HEK293 (cell line): ENCODE data around the gene C9orf40.

Source experiments
- GLIS1 ChIP-seq: fragments of 450-650 bp; formaldehyde crosslinking; IDR thresholded peaks from 2 replicates; pipeline ENCODE4 v1.5.1; 2016; ENCODE audit warnings: missing biosample characterization, missing genetic modification characterization
- IKZF3 ChIP-seq: fragments of 450-650 bp; IDR thresholded peaks from 2 replicates; pipeline ENCODE4 v1.5.0; 2018; ENCODE audit warnings: missing biosample characterization, mild to moderate bottlenecking, missing genetic modification characterization, moderate library complexity
- KLF1 ChIP-seq: fragments of 450-650 bp; formaldehyde crosslinking; IDR thresholded peaks from 2 replicates; pipeline ENCODE4 v1.5.1; 2016; ENCODE audit warnings: missing biosample characterization, missing genetic modification characterization
- KLF7 ChIP-seq: fragments of 450-650 bp; formaldehyde crosslinking; IDR thresholded peaks from 2 replicates; pipeline ENCODE4 v1.5.1; 2016; ENCODE audit warnings: missing biosample characterization, missing genetic modification characterization, borderline replicate concordance
- OSR2 ChIP-seq: fragments of 450-650 bp; formaldehyde crosslinking; IDR thresholded peaks from 2 replicates; pipeline ENCODE4 v1.5.1; 2016; ENCODE audit warnings: missing biosample characterization, missing genetic modification characterization
- SALL2 ChIP-seq: fragments of 450-650 bp; formaldehyde crosslinking; IDR thresholded peaks from 2 replicates; pipeline ENCODE4 v1.5.0; 2017; ENCODE audit warnings: missing biosample characterization, mild to moderate bottlenecking, missing genetic modification characterization, borderline replicate concordance
- ZBTB10 ChIP-seq: fragments of 450-650 bp; formaldehyde crosslinking; IDR thresholded peaks from 2 replicates; pipeline ENCODE4 v1.5.1; 2016; ENCODE audit warnings: missing biosample characterization, missing genetic modification characterization
- ZBTB20 ChIP-seq: fragments of 450-650 bp; formaldehyde crosslinking; IDR thresholded peaks from 2 replicates; pipeline ENCODE4 v1.5.1; 2016; ENCODE audit warnings: missing biosample characterization, missing genetic modification characterization
- ZBTB8A ChIP-seq: fragments of 450-650 bp; formaldehyde crosslinking; IDR thresholded peaks from 2 replicates; pipeline ENCODE4 v1.5.1; 2016; ENCODE audit warnings: missing biosample characterization, missing genetic modification characterization
- ZFP69B ChIP-seq: fragments of 450-650 bp; formaldehyde crosslinking; IDR thresholded peaks from 2 replicates; pipeline ENCODE4 v1.5.1; 2016; ENCODE audit warnings: missing biosample characterization, missing genetic modification characterization
- ZNF16 ChIP-seq: fragments of 450-650 bp; formaldehyde crosslinking; IDR thresholded peaks from 2 replicates; pipeline ENCODE4 v1.5.1; 2016; ENCODE audit warnings: low read depth, missing biosample characterization, missing genetic modification characterization
- ZNF335 ChIP-seq: fragments of 450-650 bp; formaldehyde crosslinking; conservative IDR thresholded peaks from 2 replicates; pipeline ENCODE4 v1.5.1; 2016; ENCODE audit warnings: missing biosample characterization, missing genetic modification characterization
- ZNF341 ChIP-seq: fragments of 450-650 bp; formaldehyde crosslinking; IDR thresholded peaks from 2 replicates; pipeline ENCODE4; 2016; ENCODE audit warnings: low read depth, missing biosample characterization, missing genetic modification characterization
- ZNF398 ChIP-seq: fragments of 450-650 bp; formaldehyde crosslinking; IDR thresholded peaks from 2 replicates; pipeline ENCODE4 v1.5.1; 2017; ENCODE audit warnings: missing biosample characterization, missing genetic modification characterization
- ZNF501 ChIP-seq: fragments of 450-650 bp; formaldehyde crosslinking; IDR thresholded peaks from 2 replicates; pipeline ENCODE4 v1.5.1; 2016; ENCODE audit warnings: missing biosample characterization, missing genetic modification characterization
- ZNF521 ChIP-seq: fragments of 450-650 bp; formaldehyde crosslinking; IDR thresholded peaks from 2 replicates; pipeline ENCODE4 v1.5.1; 2017; ENCODE audit warnings: missing biosample characterization, mild to moderate bottlenecking, missing genetic modification characterization
- ZNF560 ChIP-seq: fragments of 450-650 bp; formaldehyde crosslinking; IDR thresholded peaks from 2 replicates; pipeline ENCODE4 v1.5.1; 2017; ENCODE audit warnings: missing biosample characterization, missing genetic modification characterization, borderline replicate concordance
- ZNF629 ChIP-seq: fragments of 450-650 bp; formaldehyde crosslinking; IDR thresholded peaks from 2 replicates; pipeline ENCODE4 v1.5.1; 2017; ENCODE audit warnings: missing biosample characterization, missing genetic modification characterization
- ZNF658 ChIP-seq: fragments of 450-650 bp; formaldehyde crosslinking; IDR thresholded peaks from 2 replicates; pipeline ENCODE4; 2016; ENCODE audit warnings: missing biosample characterization, missing genetic modification characterization
- ZNF707 ChIP-seq: fragments of 450-650 bp; formaldehyde crosslinking; IDR thresholded peaks from 2 replicates; pipeline ENCODE4 v1.5.1; 2016; ENCODE audit warnings: missing biosample characterization, missing genetic modification characterization
- ZNF830 ChIP-seq: fragments of 450-650 bp; IDR thresholded peaks from 2 replicates; pipeline ENCODE4 v1.5.0; 2018; ENCODE audit warnings: missing biosample characterization, missing genetic modification characterization, low read depth, mild to moderate bottlenecking, moderate library complexity
- ZNF837 ChIP-seq: fragments of 450-650 bp; formaldehyde crosslinking; IDR thresholded peaks from 2 replicates; pipeline ENCODE4 v1.5.1; 2016; ENCODE audit warnings: missing biosample characterization, missing genetic modification characterization
- ZSCAN16 ChIP-seq: fragments of 450-650 bp; formaldehyde crosslinking; IDR thresholded peaks from 2 replicates; pipeline ENCODE4 v1.5.1; 2016; ENCODE audit warnings: missing biosample characterization, missing genetic modification characterization
- ZXDB ChIP-seq: fragments of 450-650 bp; formaldehyde crosslinking; IDR thresholded peaks from 2 replicates; pipeline ENCODE4 v1.5.1; 2016; ENCODE audit warnings: missing biosample characterization, missing genetic modification characterization
- TF ChIP-seq, protein P1 (sequence below): fragments of 450-650 bp; formaldehyde crosslinking; IDR thresholded peaks from 2 replicates; pipeline ENCODE4 v1.5.1; 2016; ENCODE audit warnings: missing biosample characterization, missing genetic modification characterization
- TF ChIP-seq, protein P2 (sequence below): fragments of 450-650 bp; formaldehyde crosslinking; IDR thresholded peaks from 2 replicates; pipeline ENCODE4 v1.5.1; 2016; ENCODE audit warnings: missing biosample characterization, missing genetic modification characterization
- TF ChIP-seq, protein P3 (sequence below): fragments of 450-650 bp; formaldehyde crosslinking; IDR thresholded peaks from 2 replicates; pipeline ENCODE4 v1.5.0; 2017; ENCODE audit warnings: missing biosample characterization, missing genetic modification characterization, borderline replicate concordance
- TF ChIP-seq, protein P4 (sequence below): sonication (generic); formaldehyde crosslinking; IDR thresholded peaks from 2 replicates; pipeline ENCODE4 v1.8.1; 2022; ENCODE audit warnings: mild to moderate bottlenecking, moderate library complexity, missing genetic modification reagents

The C9orf40 gene

DNA sequence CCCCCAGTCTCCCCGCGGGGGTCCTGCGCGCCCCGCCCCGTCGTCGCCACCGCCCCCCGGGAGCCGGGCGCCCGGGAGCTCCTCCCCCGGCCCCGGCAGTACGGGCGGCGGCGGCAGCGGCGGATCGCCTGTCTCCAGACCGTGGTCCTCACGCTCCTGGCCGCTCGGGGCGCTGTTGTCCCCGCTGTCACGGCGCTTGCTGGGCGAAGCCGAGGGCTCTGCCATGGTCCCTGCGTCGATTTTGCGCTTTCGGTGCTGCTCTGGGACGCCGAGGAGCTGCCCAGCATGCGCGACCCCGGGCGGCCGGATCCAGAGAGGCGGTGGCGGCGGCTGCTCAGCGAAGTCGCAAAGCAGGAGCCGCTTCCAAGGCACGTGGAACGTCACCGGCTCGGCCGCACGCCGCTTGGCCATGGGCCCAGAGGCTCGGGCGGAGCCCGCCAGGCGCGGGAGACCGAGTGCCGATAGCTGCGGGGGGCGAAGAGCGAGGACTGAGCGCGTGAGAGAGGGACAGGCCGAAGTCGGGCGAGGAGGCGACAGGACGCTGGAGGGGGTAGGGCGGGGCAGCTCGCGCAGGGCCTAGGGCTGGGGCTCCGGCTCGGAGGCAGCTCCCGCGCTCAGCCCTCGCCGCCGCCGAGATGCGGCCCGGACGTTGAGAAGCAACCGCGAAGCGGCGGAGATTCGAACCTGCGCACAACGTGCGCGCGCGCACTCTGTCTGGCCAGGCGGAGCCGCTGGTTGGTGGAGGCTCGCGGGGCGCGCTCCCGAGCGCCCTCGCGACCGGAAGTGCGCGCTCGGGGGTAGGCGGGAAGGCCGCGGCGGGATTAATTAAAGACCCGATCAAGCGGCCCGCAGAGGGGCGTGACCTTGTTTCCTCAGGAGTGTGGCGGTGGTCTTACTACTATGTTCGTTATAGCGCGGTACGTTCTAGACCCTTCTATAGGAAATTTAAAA lies at the start of gene C9orf40 (continued):
- TF ChIP-seq ZNF830 (tag by site-specific recombination) (no peak), ZNF335 (tag by site-specific recombination) (peak; percentile 66), ZNF707 (tag by site-specific recombination) (no peak), ZNF341 (tag by site-specific recombination) (no peak; the same call in 1 of the 2 replicates), SALL2 (no peak), ZSCAN16 (tag by site-specific recombination) (no peak), ZFP69B (peak; percentile 57; the same call in 1 of the 2 replicates), ZNF521 (tag by site-specific recombination) (no peak), ZNF629 (no peak), ZNF398 (tag by site-specific recombination) (peak; percentile 30; the same call in 1 of the 2 replicates), KLF7 (no peak), ZNF658 (no peak), IKZF3 (tag by site-specific recombination) (no peak), GLIS1 (tag by site-specific recombination) (peak; percentile 51; the same call in 1 of the 2 replicates), ZNF560 (tag by site-specific recombination) (no peak), ZBTB8A (tag by site-specific recombination) (peak; percentile 59), ZXDB (peak; percentile 60; the same call in 1 of the 2 replicates), ZNF16 (tag by site-specific recombination) (no peak), ZBTB10 (no peak), ZNF501 (peak; percentile 81), KLF1 (tag by site-specific recombination) (peak; percentile 74), ZNF837 (tag by site-specific recombination) (no peak), ZBTB20 (tag by site-specific recombination) (peak; percentile 62; the same call in 1 of the 2 replicates), OSR2 (tag by site-specific recombination) (no peak)
- TF ChIP-seq, protein P1, sequence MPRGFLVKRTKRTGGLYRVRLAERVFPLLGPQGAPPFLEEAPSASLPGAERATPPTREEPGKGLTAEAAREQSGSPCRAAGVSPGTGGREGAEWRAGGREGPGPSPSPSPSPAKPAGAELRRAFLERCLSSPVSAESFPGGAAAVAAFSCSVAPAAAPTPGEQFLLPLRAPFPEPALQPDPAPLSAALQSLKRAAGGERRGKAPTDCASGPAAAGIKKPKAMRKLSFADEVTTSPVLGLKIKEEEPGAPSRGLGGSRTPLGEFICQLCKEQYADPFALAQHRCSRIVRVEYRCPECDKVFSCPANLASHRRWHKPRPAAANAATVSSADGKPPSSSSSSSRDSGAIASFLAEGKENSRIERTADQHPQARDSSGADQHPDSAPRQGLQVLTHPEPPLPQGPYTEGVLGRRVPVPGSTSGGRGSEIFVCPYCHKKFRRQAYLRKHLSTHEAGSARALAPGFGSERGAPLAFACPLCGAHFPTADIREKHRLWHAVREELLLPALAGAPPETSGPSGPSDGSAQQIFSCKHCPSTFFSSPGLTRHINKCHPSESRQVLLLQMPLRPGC (tag by site-specific recombination), result peak; percentile 68; the same call in 1 of the 2 replicates
- TF ChIP-seq, protein P2, sequence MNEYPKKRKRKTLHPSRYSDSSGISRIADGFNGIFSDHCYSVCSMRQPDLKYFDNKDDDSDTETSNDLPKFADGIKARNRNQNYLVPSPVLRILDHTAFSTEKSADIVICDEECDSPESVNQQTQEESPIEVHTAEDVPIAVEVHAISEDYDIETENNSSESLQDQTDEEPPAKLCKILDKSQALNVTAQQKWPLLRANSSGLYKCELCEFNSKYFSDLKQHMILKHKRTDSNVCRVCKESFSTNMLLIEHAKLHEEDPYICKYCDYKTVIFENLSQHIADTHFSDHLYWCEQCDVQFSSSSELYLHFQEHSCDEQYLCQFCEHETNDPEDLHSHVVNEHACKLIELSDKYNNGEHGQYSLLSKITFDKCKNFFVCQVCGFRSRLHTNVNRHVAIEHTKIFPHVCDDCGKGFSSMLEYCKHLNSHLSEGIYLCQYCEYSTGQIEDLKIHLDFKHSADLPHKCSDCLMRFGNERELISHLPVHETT (tag by site-specific recombination), result no peak
- TF ChIP-seq, protein P3, sequence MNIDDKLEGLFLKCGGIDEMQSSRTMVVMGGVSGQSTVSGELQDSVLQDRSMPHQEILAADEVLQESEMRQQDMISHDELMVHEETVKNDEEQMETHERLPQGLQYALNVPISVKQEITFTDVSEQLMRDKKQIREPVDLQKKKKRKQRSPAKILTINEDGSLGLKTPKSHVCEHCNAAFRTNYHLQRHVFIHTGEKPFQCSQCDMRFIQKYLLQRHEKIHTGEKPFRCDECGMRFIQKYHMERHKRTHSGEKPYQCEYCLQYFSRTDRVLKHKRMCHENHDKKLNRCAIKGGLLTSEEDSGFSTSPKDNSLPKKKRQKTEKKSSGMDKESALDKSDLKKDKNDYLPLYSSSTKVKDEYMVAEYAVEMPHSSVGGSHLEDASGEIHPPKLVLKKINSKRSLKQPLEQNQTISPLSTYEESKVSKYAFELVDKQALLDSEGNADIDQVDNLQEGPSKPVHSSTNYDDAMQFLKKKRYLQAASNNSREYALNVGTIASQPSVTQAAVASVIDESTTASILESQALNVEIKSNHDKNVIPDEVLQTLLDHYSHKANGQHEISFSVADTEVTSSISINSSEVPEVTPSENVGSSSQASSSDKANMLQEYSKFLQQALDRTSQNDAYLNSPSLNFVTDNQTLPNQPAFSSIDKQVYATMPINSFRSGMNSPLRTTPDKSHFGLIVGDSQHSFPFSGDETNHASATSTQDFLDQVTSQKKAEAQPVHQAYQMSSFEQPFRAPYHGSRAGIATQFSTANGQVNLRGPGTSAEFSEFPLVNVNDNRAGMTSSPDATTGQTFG, result no peak
- TF ChIP-seq, protein P4, sequence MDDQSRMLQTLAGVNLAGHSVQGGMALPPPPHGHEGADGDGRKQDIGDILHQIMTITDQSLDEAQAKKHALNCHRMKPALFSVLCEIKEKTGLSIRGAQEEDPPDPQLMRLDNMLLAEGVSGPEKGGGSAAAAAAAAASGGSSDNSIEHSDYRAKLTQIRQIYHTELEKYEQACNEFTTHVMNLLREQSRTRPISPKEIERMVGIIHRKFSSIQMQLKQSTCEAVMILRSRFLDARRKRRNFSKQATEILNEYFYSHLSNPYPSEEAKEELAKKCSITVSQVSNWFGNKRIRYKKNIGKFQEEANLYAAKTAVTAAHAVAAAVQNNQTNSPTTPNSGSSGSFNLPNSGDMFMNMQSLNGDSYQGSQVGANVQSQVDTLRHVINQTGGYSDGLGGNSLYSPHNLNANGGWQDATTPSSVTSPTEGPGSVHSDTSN (CRISPR knock-in tag), result peak; percentile 64; the same call in 1 of the 2 replicates
